ENCODE measurements around the gene SLC39A2.
A peak's percentile ranks its signal among the peaks of the same experiment; 100 is the strongest.

Gene SLC39A2

DNA sequence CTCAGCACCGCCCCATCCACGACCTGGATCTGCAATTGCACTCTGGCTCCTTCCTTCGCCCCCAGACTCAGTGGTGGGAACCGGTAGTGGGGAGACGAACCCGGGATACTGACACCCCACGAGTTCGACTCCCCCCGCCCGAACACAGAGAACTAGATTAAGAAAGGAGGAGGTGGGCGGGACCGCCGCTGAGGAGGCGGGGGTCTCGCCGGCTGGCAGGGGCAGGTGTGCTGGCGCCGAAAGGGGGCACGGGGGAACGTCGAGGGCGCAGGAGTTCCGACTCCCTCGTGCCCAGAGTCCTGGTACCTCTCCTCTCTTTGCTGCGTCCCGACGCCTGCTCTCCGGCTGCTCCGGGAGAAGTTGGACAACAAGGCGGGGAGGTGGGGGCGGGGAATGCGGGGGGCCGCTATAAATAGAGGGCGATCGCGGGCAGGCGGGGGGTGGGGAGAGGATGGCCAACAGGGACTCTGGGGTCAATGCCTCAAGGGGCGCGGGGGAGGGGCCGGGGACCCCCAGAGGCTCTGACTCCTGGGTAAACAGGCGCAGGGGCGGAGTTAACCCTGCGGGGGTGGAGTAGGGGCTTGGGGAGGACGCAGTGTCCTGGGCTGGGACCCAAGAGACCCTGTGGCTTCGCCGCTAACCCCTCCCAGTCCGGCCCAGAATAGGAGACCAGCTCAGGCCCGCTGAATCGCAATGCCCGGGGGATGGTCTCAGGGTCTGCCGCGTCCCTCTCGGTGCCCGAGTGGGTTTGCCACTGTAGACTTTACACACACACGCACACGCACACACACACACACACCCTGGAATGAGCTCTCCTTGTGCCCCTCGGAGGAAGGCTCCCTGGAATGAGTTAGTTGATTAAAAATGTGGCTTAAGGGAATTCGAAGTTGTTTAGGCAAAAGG is 26.5 kb downstream of the SLC39A2 start:
- no peak for ATAC-seq (replicated peaks)
- Mint-ChIP-seq H3K27ac (peak overlapping the region; percentile 42), H3K27me3 (peaks cover 13 to 26% of the 10 kb centered on the region in 2 donors), H3K9me3 (no peaks in the 10 kb centered on the region), H3K4me3 (peak overlapping the region; percentile 81 to 83), H3K36me3 (no peaks in the 10 kb centered on the region), H3K4me1 (peaks cover 18% of the 10 kb centered on the region in 2 donors)
- no peak for DNase-seq

DNA sequence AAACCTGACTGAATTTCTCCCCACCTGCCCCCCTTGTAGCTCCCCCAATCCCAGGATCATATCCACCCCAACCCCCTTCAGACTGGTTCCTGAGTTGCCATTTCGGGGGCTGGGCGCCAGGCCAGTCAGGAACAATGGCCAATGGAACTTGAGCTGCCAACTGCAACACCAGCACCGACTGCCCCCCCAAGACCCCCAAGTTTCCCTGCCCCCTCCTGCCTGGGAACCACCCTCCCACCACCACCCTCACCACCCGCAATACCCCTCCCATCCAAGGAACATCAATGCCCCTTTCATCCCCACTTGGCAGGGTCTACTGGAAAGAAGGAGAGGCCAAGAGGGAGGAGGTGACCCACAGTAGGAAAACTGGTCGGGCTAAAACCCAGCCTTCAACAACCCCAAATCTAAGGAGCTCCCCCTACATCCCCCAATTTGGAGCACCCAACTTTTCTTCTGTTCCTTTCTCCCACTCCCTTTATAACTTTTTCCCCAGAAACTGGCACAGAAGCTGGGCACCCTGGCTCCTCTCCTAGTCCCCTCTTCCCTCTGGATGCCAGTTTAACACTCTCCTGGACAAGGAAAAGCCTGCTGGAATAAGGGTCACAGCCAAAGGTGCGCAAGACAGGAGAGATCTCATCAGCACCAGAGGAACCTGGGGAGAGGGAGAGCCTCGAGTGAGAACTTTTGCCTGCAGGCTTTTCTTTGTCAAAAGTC is 27.3 kb downstream of the SLC39A2 start:
- Mint-ChIP-seq H3K4me3 (peak overlapping the region in 1 of 2 donors; percentile 7), H3K4me1 (peaks cover 18% of the 10 kb centered on the region in 2 donors), H3K36me3 (no peaks in the 10 kb centered on the region), H3K27ac (no peak overlapping the region), H3K27me3 (peaks cover 13 to 23% of the 10 kb centered on the region in 2 donors), H3K9me3 (no peaks in the 10 kb centered on the region)
- no peak for ATAC-seq (replicated peaks)
- DNase-seq, result no peak

DNA sequence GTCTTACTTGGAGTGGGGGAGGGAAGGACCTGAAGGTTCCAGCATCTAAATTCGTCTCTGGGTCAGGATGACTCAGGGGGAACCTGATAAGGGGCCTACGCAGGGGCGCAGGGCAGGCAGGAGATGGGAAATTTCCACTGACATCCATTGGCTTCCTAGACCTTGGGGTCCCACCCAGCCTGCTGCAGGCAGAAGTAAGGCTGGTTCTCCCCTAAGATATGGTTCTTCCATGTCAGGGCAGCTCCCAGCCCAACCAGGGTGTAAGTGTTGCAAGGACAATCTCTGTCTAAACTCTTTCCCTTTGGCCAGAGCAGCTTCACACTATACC is 27.9 kb downstream of the SLC39A2 start:
- H3K27ac Mint-ChIP-seq, result no peak overlapping the region
- no peak overlapping the region for H3K4me3 Mint-ChIP-seq
- no peaks in the 10 kb centered on the region for H3K36me3 Mint-ChIP-seq
- ATAC-seq (replicated peaks) (no peak), DNase-seq (no peak)
- peaks cover 11 to 18% of the 10 kb centered on the region in 2 donors for H3K27me3 Mint-ChIP-seq
- no peaks in the 10 kb centered on the region for H3K9me3 Mint-ChIP-seq
- H3K4me1 Mint-ChIP-seq, result peaks cover 18% of the 10 kb centered on the region in 2 donors

DNA sequence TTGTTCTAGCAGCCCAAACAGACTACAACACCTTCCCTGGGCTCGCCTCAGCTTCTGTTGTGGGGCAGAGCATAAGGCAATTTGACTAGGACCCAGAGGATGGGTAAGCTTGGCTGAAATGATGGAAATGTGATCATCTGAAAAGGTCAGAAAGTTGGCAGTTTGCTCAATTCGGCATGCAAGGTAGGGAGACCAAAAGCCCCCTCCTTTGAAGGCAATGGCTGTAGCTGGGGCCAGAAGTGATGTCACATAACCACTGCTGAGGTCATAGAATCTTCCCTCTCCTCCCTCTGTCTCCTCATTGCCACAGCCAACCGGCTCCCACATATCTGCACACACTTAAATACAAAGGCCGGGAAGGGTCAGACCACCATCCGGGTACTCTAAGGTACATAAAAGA is 30.8 kb downstream of the SLC39A2 start, which contains the start of gene TPPP2:
TPPP2 (plus strand) TSS at position 301 of the 400 bp plus-strand sequence. CDS start 365 bp downstream, outside the sequence.
- H3K4me3 Mint-ChIP-seq, result no peak within 1 kb of the TSS
- H3K27me3 Mint-ChIP-seq, result peaks cover 14 to 15% of the 10 kb centered on the region in 2 donors
- DNase-seq, result no peak
- no peaks in the 10 kb centered on the region for H3K9me3 Mint-ChIP-seq
- no peak within 1 kb of the TSS for H3K27ac Mint-ChIP-seq
- ATAC-seq (replicated peaks), result no peak
- no peaks in the 10 kb centered on the region for H3K36me3 Mint-ChIP-seq
- H3K4me1 Mint-ChIP-seq, result peaks cover 2 to 5% of the 10 kb centered on the region in 2 donors

DNA sequence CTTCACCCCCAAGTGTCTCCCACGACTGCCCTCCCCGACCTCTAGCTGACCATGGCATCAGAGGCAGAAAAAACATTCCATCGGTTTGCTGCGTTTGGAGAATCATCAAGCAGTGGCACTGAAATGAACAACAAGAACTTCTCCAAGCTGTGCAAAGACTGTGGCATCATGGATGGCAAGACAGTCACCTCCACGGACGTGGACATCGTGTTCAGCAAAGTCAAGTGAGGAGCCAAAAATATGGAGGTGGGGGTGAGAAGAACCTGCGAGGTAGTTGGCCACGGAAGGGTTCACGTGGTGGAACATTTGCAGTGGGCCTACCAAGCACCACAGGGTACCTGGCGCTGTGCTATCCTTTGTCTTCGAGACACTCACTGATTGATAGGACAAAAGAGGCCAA is 31.4 kb downstream of the SLC39A2 start:
- H3K4me1 Mint-ChIP-seq, result no peaks in the 10 kb centered on the region
- no peak overlapping the region for H3K4me3 Mint-ChIP-seq
- DNase-seq, result no peak
- H3K9me3 Mint-ChIP-seq, result no peaks in the 10 kb centered on the region
- no peak for ATAC-seq (replicated peaks)
- H3K27me3 Mint-ChIP-seq, result peaks cover 14 to 20% of the 10 kb centered on the region in 2 donors
- no peak overlapping the region for H3K27ac Mint-ChIP-seq
- H3K36me3 Mint-ChIP-seq, result no peaks in the 10 kb centered on the region

DNA sequence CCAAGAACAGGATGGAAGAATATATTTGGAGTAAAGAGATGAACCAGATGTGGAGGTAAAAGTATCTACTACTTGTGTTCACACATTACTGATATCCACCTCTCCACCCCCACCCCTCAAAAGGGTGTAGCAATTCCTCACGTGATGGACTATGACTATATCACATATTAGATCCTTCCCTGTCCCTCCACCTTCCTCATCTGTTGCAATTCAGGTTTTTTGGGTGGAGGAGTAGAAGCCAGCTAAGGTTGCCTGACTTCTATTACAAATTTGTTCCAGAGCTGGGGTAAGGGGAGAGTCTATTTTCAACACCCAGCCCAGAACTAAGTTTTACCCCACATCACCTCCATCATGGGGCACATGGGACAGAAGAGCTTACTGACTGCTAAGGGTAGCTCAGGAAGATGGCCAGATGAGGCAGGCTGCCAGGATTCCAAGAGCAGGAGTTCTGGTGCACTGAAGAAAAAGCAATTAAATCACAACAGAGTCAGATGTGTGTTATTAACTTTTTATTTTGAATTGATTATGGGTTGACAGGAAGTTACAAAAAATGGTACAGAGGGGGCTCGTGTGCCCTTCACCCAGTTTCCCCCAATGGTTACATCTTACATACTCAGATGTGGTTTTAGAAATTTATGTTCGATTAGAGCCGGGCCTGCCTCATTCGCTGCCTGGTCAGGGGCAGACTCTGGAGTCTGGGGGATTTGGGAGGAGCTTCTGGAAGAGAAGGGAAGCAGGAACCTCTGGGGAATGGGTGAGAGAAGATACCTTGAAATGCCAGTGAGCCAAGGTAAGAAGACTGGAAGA is 33.4 kb downstream of the SLC39A2 start:
- DNase-seq, result no peak
- no peaks in the 10 kb centered on the region for H3K4me1 Mint-ChIP-seq
- peaks cover 23 to 28% of the 10 kb centered on the region in 2 donors for H3K27me3 Mint-ChIP-seq
- no peak overlapping the region for H3K4me3 Mint-ChIP-seq
- no peak for ATAC-seq (replicated peaks)
- no peaks in the 10 kb centered on the region for H3K9me3 Mint-ChIP-seq
- no peak overlapping the region for H3K27ac Mint-ChIP-seq
- no peaks in the 10 kb centered on the region for H3K36me3 Mint-ChIP-seq

DNA sequence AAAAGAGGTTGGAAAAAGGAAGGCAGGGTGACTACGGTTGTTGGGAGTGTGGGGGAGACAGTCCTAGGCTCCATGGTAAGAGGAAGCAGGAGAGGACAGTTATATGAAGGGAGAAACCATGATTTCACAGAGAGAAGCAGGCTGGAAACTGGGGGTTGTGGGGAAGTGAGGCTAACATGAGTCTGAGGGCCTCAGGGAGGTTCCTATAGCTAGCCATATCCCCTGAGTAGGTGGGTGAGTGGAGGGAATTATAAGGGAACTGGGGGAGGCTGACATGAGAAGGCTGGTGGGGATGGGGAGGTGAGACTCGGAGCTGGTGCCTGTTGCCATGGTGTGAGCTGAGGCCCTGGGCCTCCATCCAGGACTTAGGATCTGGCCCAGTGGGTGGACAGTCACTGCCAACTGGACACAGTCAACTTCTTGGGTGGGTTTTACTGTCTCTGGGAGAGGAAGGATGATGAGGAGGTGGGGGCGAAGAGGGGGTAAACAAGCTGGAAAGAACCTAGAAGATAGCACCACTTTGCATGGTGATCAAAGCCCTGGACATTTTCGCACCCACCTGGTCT is 34.1 kb downstream of the SLC39A2 start:
- H3K27me3 Mint-ChIP-seq, result peaks cover 28% of the 10 kb centered on the region in 2 donors
- H3K4me3 Mint-ChIP-seq, result no peak overlapping the region
- no peak for DNase-seq
- no peaks in the 10 kb centered on the region for H3K9me3 Mint-ChIP-seq
- no peak overlapping the region for H3K27ac Mint-ChIP-seq
- ATAC-seq (replicated peaks), result no peak
- H3K36me3 Mint-ChIP-seq, result no peaks in the 10 kb centered on the region
- H3K4me1 Mint-ChIP-seq, result no peaks in the 10 kb centered on the region

DNA sequence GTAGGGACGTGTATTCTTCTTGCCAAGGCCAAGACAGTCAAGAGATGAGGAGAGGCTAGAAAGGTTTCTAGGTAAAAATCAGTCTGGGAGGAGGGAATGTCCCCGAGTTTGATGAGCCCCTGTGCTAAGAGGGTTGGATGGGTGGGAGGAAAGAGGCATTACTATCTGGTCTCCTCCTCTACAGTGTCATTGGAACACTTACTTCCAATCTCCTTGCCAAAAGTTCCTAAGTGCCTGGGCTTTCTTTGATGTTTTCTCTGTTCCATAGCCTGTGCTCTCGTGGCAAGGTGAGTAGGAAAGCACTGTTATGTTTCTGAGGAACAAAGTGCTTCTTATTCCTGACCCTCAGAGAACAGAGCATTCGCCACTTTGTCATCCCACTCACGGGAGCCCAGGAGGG is 35.6 kb downstream of the SLC39A2 start, which contains the start of gene RNASE13:
RNASE13 (minus strand) TSS at position 101 of the 400 bp plus-strand sequence. CDS start 519 bp downstream, outside the sequence.
- no peak within 1 kb of the TSS for H3K27ac Mint-ChIP-seq
- H3K4me1 Mint-ChIP-seq, result no peaks in the 10 kb centered on the region
- H3K9me3 Mint-ChIP-seq, result no peaks in the 10 kb centered on the region
- peaks cover 28 to 30% of the 10 kb centered on the region in 2 donors for H3K27me3 Mint-ChIP-seq
- H3K4me3 Mint-ChIP-seq, result no peak within 1 kb of the TSS
- DNase-seq (no peak), ATAC-seq (replicated peaks) (no peak)
- no peaks in the 10 kb centered on the region for H3K36me3 Mint-ChIP-seq

DNA sequence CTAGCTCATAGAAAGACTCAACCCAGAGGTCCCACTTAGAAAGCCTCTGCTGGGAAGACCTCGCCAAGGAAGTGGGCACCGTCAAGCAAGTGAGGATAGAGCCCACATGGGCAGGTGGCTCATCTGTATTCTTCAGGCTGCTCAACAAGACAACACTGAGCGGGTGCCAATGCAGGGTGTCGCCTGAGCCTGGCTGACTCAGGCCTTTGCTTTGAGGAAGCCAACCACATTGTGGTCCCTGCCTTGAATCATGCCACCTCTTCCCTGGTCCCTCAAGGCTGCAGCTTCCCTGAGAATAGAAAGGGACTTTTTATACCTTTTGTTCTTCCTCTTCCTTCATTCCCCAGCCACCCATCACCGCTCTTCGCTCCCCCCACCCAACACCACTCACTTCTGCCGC is 37.7 kb downstream of the SLC39A2 start:
- DNase-seq (no peak), ATAC-seq (replicated peaks) (no peak)
- Mint-ChIP-seq H3K27ac (no peak overlapping the region), H3K27me3 (peaks cover 30 to 32% of the 10 kb centered on the region in 2 donors), H3K4me1 (no peaks in the 10 kb centered on the region), H3K4me3 (no peak overlapping the region), H3K9me3 (no peaks in the 10 kb centered on the region), H3K36me3 (no peaks in the 10 kb centered on the region)

DNA sequence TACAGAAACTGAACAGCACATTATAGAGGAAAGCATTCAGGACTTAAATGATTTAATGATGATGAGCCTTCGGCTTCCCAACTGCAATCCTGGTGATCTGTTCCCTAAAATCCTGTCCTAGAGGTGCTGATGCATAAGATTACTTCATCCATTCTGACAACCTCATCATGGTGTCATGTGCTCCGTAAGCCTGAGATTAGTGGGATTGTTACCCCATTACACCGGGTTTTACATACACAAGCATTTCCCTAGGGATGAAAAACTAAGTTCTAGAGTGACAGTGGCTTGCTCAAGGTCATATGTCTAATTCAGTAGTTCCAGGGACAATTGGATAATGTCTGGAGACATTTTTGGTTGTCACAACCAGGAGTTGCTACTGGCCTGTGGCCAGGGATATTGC is 38.1 kb downstream of the SLC39A2 start:
- Mint-ChIP-seq H3K27me3 (peaks cover 32 to 35% of the 10 kb centered on the region in 2 donors), H3K9me3 (no peaks in the 10 kb centered on the region), H3K36me3 (no peaks in the 10 kb centered on the region), H3K4me3 (no peak overlapping the region), H3K27ac (no peak overlapping the region), H3K4me1 (no peaks in the 10 kb centered on the region)
- ATAC-seq (replicated peaks), result no peak
- no peak for DNase-seq

DNA sequence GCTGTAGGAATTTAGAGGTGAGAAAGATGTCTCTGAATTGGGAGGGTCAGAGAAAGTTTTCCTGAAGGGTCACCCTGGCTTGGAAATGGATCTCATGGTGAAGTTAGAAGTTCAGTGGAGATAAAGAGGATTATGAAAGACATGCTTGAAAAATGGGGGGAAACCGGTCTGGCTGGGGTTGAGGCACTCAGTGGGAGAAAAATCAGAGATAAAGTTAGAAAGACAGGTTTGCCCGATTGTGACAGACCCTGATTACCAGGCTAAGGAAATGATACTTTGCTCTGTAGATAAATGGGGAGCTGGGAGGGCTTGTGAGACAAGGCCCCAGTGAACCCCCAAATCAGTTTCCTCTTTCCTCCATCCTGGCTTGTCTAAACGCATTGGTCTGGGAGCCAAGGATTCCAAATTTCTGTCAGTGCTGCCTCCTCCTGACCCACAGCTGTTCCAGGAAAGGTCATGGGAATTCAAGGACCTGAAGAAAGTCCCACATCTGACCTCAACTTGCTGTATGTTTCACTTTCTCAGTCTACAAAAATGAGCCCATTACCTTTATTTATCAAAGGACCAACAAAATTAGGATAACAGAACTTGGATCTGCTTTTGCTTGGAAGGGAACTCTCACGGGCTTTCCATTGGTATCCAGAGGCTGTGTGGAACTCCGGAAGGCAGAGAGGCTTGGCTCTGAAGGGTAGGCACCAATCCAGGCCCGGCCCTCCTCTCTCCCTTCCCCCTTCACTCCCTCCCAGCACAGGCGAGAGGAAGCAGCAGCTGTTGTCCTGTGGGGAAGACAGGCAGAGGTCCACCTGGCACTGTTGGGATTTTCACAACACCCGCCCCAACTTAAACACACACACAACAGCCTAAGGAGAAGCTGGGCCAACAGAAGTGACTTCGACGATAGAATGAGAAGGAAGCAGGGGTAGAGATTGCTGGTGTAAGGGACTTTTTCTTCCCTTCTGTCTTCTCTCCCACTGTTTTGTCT is 39.6 kb downstream of the SLC39A2 start:
- no peaks in the 10 kb centered on the region for H3K36me3 Mint-ChIP-seq
- DNase-seq (no peak), ATAC-seq (replicated peaks) (no peak)
- H3K27ac Mint-ChIP-seq, result no peak overlapping the region
- no peaks in the 10 kb centered on the region for H3K4me1 Mint-ChIP-seq
- peaks cover 34 to 37% of the 10 kb centered on the region in 2 donors for H3K27me3 Mint-ChIP-seq
- H3K4me3 Mint-ChIP-seq, result no peak overlapping the region
- no peaks in the 10 kb centered on the region for H3K9me3 Mint-ChIP-seq

DNA sequence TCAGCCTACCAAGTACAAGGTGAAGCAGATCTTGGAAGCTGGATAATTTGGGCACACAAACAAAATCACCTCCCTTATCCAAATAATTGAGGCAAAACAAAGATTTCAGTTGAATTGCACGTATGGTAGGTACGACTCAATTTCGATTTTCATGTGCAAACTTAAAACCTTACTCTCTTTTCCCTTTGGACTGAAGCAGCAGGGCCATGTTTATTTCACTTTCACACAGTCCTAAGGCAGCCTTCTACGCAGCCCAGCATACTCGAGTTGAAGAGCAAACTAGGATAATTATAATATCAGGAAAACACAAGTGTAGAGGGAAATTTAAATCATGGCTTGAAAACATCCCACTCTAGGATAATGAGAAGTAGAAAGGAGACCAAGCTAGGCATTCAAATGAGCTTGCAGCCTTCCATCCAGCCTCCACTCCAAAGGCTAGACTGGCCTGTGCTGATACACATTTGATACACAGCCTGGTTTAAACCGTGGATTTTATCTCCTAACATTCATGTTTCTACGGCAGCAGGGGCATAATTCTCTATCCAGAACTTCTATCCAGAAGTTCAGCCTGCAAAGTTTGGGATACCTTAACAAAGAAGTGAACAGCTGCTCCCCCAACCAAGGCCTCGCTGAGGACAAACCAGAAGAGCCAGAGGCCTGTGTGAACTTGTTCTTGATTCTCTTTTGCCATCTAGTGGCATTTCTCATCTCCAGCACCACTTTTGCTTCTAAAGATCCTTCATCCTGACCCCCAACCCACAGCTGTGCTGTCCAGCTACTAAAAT is 40.7 kb downstream of the SLC39A2 start:
- ATAC-seq (replicated peaks), result peak; percentile 72 to 76
- DNase-seq, result peak; percentile 3
- no peak overlapping the region for H3K4me3 Mint-ChIP-seq
- no peaks in the 10 kb centered on the region for H3K4me1 Mint-ChIP-seq
- no peaks in the 10 kb centered on the region for H3K36me3 Mint-ChIP-seq
- peaks cover 40 to 44% of the 10 kb centered on the region in 2 donors for H3K27me3 Mint-ChIP-seq
- no peaks in the 10 kb centered on the region for H3K9me3 Mint-ChIP-seq
- H3K27ac Mint-ChIP-seq, result no peak overlapping the region
